Fibroblast of villous mesenchyme (primary cell): ENCODE results near the gene ZNF30. TPM values are rescaled to one million over a fixed set of nuclear protein-coding genes. Genes with fewer than 3 reads are reported as not detected.
"Not testable (repeated sequence)": the region's sequence is repeated elsewhere in the genome, so short reads cannot be mapped to it uniquely, and the experiment has no call there.

Experiments used
- DNase-seq: peaks from one replicate; pipeline ENCODE4 v3.0.0-alpha.2; 2010; ENCODE audit warnings: low read depth
- H3K4me3 ChIP-seq: 2 replicates; pipeline ENCODE4 v1.5.1; 2011; ENCODE audit warnings: low read depth, mild to moderate bottlenecking, low read length
- CTCF ChIP-seq: IDR thresholded peaks from 2 replicates; pipeline ENCODE4 v1.5.1; 2012; ENCODE audit warnings: low read depth, mild to moderate bottlenecking, low read length; ENCODE audit not compliant: insufficient read depth
- total RNA-seq: library from RNA; depleted of rRNA; stranded (reverse); fragments of >200 nt; gene quantifications from 2 replicates; pipeline ENCODE4 v1.2.3, GENCODE V29; 2012

Gene ZNF30
- total RNA-seq, 1 donor: 3.9 TPM

GRCh38 chr19:34963573-34964406 lies 37.1 kb downstream of the ZNF30 start, which contains the start of gene ZNF792:
ZNF792 (minus strand) TSS chr19:34964229; CDS start chr19:34963662, 567 bp downstream.
- DNase-seq: peak; percentile 53
- TF ChIP-seq CTCF: no peak
- H3K4me3 ChIP-seq: peak within 1 kb of the TSS; percentile 85

DNA sequence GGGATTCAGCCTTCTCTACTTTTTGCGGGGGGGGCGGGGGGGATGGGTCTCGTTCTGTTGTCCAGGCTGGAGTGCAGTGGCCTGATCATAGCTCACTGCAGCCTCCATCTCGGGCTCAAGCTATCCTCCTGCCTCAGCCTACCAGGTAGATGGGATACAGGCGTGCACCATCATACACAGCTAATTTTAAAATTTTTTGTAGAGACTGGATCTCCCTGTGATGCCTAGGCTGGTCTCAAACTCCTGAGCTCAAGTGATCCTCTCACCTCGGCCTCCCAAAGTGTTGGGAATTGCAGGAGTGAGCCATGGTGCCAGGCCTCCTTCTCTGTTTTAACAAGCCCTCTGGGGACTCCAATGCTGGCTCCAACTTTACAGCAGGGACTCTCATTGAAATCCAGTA lies 37.9 kb downstream of the ZNF30 start:
- no peak for DNase-seq
- no peak for TF ChIP-seq CTCF
- H3K4me3 ChIP-seq: no peak overlapping the region

DNA sequence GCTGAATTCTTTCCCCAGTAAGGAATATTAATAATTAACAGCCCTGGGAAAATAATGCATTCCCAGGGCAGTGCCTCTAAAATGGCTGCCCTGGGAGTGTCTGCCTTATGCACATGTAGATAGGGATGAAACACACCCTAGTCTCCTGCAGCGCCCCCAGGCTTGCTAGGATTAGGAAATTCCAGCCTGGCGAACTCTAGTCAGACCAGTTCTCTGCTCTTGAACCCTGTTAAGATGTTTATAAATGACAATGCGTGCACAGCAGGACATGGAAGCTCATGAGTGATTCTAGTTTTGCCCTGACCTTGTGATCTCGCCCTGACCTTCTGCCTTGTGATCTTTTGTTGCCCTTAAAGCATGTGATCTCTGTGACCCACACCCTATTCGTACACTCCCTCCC lies 38.8 kb downstream of the ZNF30 start:
- not testable (repeated sequence) for H3K4me3 ChIP-seq, DNase-seq

GRCh38 chr19:34967551-34967950 lies 40.8 kb downstream of the ZNF30 start:
- no peak for DNase-seq
- no peak overlapping the region for H3K4me3 ChIP-seq
- no peak for TF ChIP-seq CTCF

- DNase-seq: no peak
- TF ChIP-seq CTCF: no peak
- H3K4me3 ChIP-seq: no peak overlapping the region
Observed at GRCh38 chr19:34969721-34970120, 43.0 kb downstream of the ZNF30 start.

- not testable (repeated sequence) for DNase-seq, H3K4me3 ChIP-seq
Observed at GRCh38 chr19:34970185-34970780, 43.6 kb downstream of the ZNF30 start.

GRCh38 chr19:34972163-34972705 lies 45.5 kb downstream of the ZNF30 start:
- H3K4me3 ChIP-seq: no peak overlapping the region
- no peak for TF ChIP-seq CTCF
- DNase-seq: no peak
